GM12891 (cell line): ENCODE measurements around the gene NRP2.
A peak's percentile ranks its signal among the peaks of the same experiment; 100 is the strongest.

Source experiments
- POLR2A ChIP-seq: IDR thresholded peaks from 2 replicates; pipeline ENCODE4 v1.6.1; 2011; ENCODE audit warnings: low read depth, low read length, control low read depth
- POLR2AphosphoS5 ChIP-seq: IDR thresholded peaks from 2 replicates; pipeline ENCODE4 v1.6.1; 2011; ENCODE audit warnings: low read depth, low read length, control low read depth
- SPI1 ChIP-seq: IDR thresholded peaks from 2 replicates; pipeline ENCODE4 v1.6.1; 2011; ENCODE audit warnings: low read depth, low read length, control low read depth
- TAF1 ChIP-seq: IDR thresholded peaks from 2 replicates; pipeline ENCODE4 v1.6.1; 2011; ENCODE audit warnings: low read depth, low read length, control low read depth

GRCh38 chr2:205712508-205712907 lies 30.2 kb downstream of the NRP2 start:
- TF ChIP-seq POLR2A: no peak
- no peak for TF ChIP-seq TAF1
- TF ChIP-seq POLR2AphosphoS5: no peak
- peak; percentile 50; the same call in 1 of the 2 replicates for TF ChIP-seq SPI1
